ENCODE measurements around the gene KRT75. TPM values are rescaled to one million over a fixed set of nuclear protein-coding genes. Genes with fewer than 3 reads are reported as not detected.
"Not testable (repeated sequence)": the region's sequence is repeated elsewhere in the genome, so short reads cannot be mapped to it uniquely, and the experiment has no call there.

The KRT75 gene
- total RNA-seq, 1 experiment from 2014 or later = not detected

DNA sequence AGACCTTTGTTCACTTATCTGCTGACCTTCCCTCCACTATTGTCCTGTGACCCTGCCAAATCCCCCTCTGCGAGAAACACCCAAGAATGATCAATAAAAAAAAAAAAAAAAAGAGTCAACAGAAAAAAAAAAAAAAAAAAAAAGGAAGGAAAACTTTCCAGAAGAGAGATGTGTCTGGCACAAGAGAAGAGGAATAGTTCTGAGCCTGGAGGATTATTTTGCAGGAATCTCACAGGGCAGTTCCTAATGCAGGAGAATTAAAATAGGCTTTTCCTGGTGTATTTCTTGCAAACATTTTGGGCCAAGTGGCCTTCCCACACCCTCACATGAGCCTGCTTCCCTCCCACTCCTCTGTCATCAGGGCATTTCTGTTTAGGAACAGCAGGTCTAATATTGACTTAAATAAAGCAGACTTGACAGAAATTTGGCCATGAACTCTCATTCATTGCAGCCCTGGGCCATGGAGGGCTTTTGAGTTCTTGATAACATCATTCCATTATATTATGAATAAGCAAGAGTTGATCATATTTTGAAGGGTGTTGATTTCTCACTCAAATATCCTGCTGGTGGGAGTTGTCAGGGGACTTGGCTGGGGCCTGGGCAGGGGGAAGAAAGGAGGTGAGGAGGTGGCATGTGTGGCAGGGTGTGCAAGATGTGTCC lies 23.5 kb downstream of the KRT75 start:
- H4K20me1 ChIP-seq (ENCODE audit: insufficient read depth, low read depth, low read length); DNase-seq; H3K79me2 ChIP-seq (ENCODE audit: low read length); H3K9me3 ChIP-seq (ENCODE audit: low read length); H2AFZ ChIP-seq (ENCODE audit: low read length); H3K36me3 ChIP-seq (ENCODE audit: insufficient read depth, low read length); H3K27ac ChIP-seq (ENCODE audit: low read length); H3K9me2 ChIP-seq (replicated peaks; ENCODE audit: insufficient read depth, low read length); H3K4me3 ChIP-seq (ENCODE audit: low read length); H3K27me3 ChIP-seq (ENCODE audit: low read length); H3K9ac ChIP-seq (ENCODE audit: low read length); H3K4me1 ChIP-seq (ENCODE audit: low read length); H3K4me2 ChIP-seq (ENCODE audit: low read depth, low read length, poor library complexity, severe bottlenecking): not testable (repeated sequence)

DNA sequence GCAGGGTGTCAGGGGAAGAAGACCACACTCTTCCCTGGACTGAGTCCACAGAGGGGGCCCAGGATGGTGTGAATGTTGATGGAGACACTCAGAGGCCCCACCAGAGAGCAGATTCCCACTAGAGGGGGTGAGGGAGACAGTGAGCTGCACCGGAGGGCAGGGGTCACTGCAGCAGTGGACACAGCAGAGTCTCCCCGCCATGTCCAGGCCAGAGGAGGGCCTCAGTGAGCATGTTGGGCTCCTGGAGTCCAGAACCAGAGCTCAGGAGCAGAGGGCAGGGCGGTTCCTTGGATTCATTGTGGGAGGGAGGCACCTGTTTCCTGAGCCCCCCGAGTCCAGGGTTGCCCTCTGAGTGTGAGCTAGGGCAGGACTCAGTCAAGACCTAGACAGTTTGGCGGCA lies 26.3 kb downstream of the KRT75 start:
- Histone ChIP-seq H3K4me2 (ENCODE audit: low read depth, low read length, poor library complexity, severe bottlenecking) (no peak overlapping the region), H3K9ac (ENCODE audit: low read length) (no peak overlapping the region), H3K9me3 (ENCODE audit: low read length) (no peaks in the 10 kb centered on the region), H3K36me3 (ENCODE audit: insufficient read depth, low read length) (no peaks in the 10 kb centered on the region), H3K4me3 (ENCODE audit: low read length) (no peak overlapping the region), H4K20me1 (ENCODE audit: insufficient read depth, low read depth, low read length) (no peaks in the 10 kb centered on the region), H3K9me2 (replicated peaks; ENCODE audit: insufficient read depth, low read length) (no peaks in the 10 kb centered on the region), H2AFZ (ENCODE audit: low read length) (no peak overlapping the region), H3K79me2 (ENCODE audit: low read length) (no peaks in the 10 kb centered on the region), H3K4me1 (ENCODE audit: low read length) (no peaks in the 10 kb centered on the region), H3K27me3 (ENCODE audit: low read length) (no peaks in the 10 kb centered on the region), H3K27ac (ENCODE audit: low read length) (no peak overlapping the region)
- DNase-seq = no peak

DNA sequence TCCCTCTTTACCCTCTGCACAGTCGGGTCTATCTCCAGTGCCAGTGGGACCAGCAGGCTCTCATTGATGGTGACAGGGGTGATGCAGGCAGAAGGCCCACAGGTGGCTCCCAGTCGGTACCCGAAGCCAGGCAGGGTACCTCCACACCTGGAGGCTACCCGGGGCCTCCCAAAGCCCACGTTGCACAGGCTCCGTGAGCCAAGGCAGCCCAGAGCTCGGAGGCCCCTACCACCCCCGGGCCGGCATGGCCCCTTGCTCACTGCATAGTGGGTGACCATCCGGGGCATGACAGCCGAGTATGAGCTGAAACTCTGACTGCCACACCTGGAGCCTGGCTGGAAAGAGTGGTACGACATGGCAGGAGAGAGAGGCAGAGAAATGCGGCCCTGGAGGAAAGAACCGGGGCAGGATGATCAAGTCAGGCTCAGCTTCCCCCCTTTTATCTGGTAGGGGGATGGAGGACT lies 28.2 kb downstream of the KRT75 start, which contains the start of gene KRT82:
TSS of gene KRT82 (minus strand) at position 414 of the 464 bp plus-strand sequence. CDS start at position 356, 58 bp downstream.
- Histone ChIP-seq H3K9ac (ENCODE audit: low read length) (no peak within 1 kb of the TSS), H2AFZ (ENCODE audit: low read length) (no peak within 1 kb of the TSS), H3K27ac (ENCODE audit: low read length) (no peak within 1 kb of the TSS), H3K4me1 (ENCODE audit: low read length) (no peaks in the 10 kb centered on the region), H3K79me2 (ENCODE audit: low read length) (no peaks in the 10 kb centered on the region), H3K4me2 (ENCODE audit: low read depth, low read length, poor library complexity, severe bottlenecking) (no peak within 1 kb of the TSS), H3K9me2 (replicated peaks; ENCODE audit: insufficient read depth, low read length) (no peaks in the 10 kb centered on the region), H3K9me3 (ENCODE audit: low read length) (no peaks in the 10 kb centered on the region), H3K27me3 (ENCODE audit: low read length) (no peaks in the 10 kb centered on the region), H3K36me3 (ENCODE audit: insufficient read depth, low read length) (no peaks in the 10 kb centered on the region), H4K20me1 (ENCODE audit: insufficient read depth, low read depth, low read length) (no peaks in the 10 kb centered on the region), H3K4me3 (ENCODE audit: low read length) (no peak within 1 kb of the TSS)
- DNase-seq = no peak

DNA sequence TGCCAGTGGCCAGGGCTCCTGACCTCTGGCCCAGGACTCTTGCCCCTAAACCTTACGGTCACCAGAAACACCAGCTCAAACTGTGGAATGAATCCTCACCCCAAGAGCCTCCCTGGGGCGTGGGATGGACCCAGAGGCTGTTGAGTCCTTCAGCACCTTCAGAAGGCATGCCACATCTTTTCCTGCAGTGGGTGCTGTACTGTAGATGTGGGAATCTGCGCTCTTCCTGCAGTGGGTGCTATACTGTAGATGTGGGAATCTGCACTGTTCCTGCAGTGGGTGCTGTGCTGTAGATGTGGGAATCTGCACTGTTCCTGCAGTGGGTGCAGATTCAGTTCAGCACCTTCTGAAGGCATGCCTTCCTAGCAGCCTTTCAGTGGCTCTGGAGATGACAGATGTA lies 29.2 kb downstream of the KRT75 start:
- Histone ChIP-seq H3K4me3 (ENCODE audit: low read length) (no peak overlapping the region), H3K4me2 (ENCODE audit: low read depth, low read length, poor library complexity, severe bottlenecking) (no peak overlapping the region), H2AFZ (ENCODE audit: low read length) (no peak overlapping the region)

DNA sequence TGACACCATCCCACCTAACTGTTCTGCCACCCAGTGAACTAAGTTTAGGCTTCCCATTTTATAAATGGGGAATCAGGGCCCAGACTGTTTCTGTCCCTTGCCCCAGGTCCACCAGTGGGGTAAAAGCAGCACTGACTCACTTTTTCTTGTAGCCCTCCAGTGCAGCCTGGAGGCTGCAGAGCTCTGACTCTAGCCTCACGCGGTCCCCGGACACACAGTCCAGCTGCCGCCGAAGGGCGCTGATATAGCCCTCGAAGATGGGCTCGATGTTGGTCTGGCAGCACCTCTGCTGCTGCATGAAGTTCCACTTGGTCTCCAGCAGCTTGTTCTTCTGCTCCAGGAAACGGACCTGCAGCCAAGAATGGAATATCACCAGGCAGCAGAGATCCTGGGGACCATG lies 30.6 kb downstream of the KRT75 start:
- no peak for DNase-seq
- H3K4me1 ChIP-seq (ENCODE audit: low read length) = no peaks in the 10 kb centered on the region
- no peaks in the 10 kb centered on the region for H3K79me2 ChIP-seq (ENCODE audit: low read length)
- no peaks in the 10 kb centered on the region for H3K9me2 ChIP-seq (replicated peaks; ENCODE audit: insufficient read depth, low read length)
- H3K4me2 ChIP-seq (ENCODE audit: low read depth, low read length, poor library complexity, severe bottlenecking) = no peak overlapping the region
- no peaks in the 10 kb centered on the region for H3K27me3 ChIP-seq (ENCODE audit: low read length)
- H3K36me3 ChIP-seq (ENCODE audit: insufficient read depth, low read length) = no peaks in the 10 kb centered on the region
- no peak overlapping the region for H2AFZ ChIP-seq (ENCODE audit: low read length)
- H3K4me3 ChIP-seq (ENCODE audit: low read length) = no peak overlapping the region
- no peaks in the 10 kb centered on the region for H3K9me3 ChIP-seq (ENCODE audit: low read length)
- H3K9ac ChIP-seq (ENCODE audit: low read length) = no peak overlapping the region
- no peak overlapping the region for H3K27ac ChIP-seq (ENCODE audit: low read length)
- no peaks in the 10 kb centered on the region for H4K20me1 ChIP-seq (ENCODE audit: insufficient read depth, low read depth, low read length)

More for the DNA sequence above, 29.2 kb downstream of the KRT75 start:
- DNase-seq = no peak
- H3K36me3 ChIP-seq (ENCODE audit: insufficient read depth, low read length) = no peaks in the 10 kb centered on the region
- H3K9me3 ChIP-seq (ENCODE audit: low read length) = no peaks in the 10 kb centered on the region
- H3K9me2 ChIP-seq (replicated peaks; ENCODE audit: insufficient read depth, low read length) = no peaks in the 10 kb centered on the region
- no peaks in the 10 kb centered on the region for H3K4me1 ChIP-seq (ENCODE audit: low read length)
- H3K79me2 ChIP-seq (ENCODE audit: low read length) = no peaks in the 10 kb centered on the region
- H3K27me3 ChIP-seq (ENCODE audit: low read length) = no peaks in the 10 kb centered on the region
- no peak overlapping the region for H3K27ac ChIP-seq (ENCODE audit: low read length)
- H3K9ac ChIP-seq (ENCODE audit: low read length) = no peak overlapping the region
- no peaks in the 10 kb centered on the region for H4K20me1 ChIP-seq (ENCODE audit: insufficient read depth, low read depth, low read length)

DNA sequence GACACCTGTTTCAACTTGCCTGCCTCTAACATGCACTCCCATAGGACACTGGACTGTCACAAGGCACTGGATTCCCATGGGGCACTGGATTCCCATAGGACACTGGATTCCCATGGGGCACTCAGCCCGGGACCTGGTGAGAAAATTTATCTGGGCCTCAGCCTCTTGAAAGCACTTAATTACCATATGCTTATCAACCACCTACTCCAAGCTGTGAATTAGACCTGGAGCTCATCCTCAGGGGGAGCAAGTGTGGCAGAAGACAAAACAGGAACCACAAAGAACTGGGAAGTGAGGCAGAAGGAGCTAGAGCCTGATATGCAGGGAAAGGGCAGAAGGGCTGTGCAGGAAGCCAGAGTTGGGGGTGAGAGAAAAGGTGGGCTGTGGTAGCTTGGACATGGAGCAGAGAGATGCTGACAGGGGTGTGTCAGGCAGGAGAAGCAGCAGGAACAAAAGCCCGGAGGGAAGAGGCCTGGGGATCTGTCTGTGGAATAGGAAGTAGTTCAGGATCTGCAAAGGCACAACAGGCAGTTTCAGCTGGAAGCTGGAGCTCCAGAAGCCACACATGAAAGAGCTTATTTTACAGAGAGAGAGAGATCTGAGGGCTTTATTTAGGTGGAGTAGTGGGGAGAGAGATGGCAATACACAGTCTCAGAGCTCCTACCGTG lies 31.2 kb downstream of the KRT75 start:
- no peak overlapping the region for H3K4me2 ChIP-seq (ENCODE audit: low read depth, low read length, poor library complexity, severe bottlenecking)
- H3K27ac ChIP-seq (ENCODE audit: low read length) = no peak overlapping the region
- H3K4me1 ChIP-seq (ENCODE audit: low read length) = no peaks in the 10 kb centered on the region
- H3K27me3 ChIP-seq (ENCODE audit: low read length) = no peaks in the 10 kb centered on the region
- H3K4me3 ChIP-seq (ENCODE audit: low read length) = no peak overlapping the region
- H3K9ac ChIP-seq (ENCODE audit: low read length) = no peak overlapping the region
- H4K20me1 ChIP-seq (ENCODE audit: insufficient read depth, low read depth, low read length) = no peaks in the 10 kb centered on the region
- H3K9me3 ChIP-seq (ENCODE audit: low read length) = no peaks in the 10 kb centered on the region
- no peaks in the 10 kb centered on the region for H3K9me2 ChIP-seq (replicated peaks; ENCODE audit: insufficient read depth, low read length)
- DNase-seq = no peak
- no peaks in the 10 kb centered on the region for H3K79me2 ChIP-seq (ENCODE audit: low read length)
- no peaks in the 10 kb centered on the region for H3K36me3 ChIP-seq (ENCODE audit: insufficient read depth, low read length)
- no peak overlapping the region for H2AFZ ChIP-seq (ENCODE audit: low read length)

DNA sequence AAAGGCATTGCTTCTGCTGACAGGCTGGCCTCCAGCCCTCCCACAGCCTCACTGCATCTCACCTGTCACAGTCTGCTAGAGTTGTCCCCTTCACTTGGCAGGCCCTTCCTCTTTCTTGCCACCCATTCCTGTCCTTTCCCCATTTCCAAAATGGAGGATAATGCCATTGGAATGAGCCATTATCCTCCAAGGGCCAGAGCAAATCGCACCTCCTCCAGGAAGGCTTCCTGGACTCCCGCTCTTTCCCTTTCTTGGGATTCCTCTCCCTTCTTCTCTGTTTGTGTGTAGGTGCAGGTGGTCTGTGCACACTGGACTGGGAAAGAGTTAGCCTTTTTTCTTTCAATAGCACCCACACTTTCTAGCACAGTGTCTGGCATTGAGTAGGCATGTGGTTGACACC lies 31.8 kb downstream of the KRT75 start:
- no peaks in the 10 kb centered on the region for H3K9me3 ChIP-seq (ENCODE audit: low read length)
- H3K4me1 ChIP-seq (ENCODE audit: low read length) = no peaks in the 10 kb centered on the region
- no peaks in the 10 kb centered on the region for H3K9me2 ChIP-seq (replicated peaks; ENCODE audit: insufficient read depth, low read length)

DNA sequence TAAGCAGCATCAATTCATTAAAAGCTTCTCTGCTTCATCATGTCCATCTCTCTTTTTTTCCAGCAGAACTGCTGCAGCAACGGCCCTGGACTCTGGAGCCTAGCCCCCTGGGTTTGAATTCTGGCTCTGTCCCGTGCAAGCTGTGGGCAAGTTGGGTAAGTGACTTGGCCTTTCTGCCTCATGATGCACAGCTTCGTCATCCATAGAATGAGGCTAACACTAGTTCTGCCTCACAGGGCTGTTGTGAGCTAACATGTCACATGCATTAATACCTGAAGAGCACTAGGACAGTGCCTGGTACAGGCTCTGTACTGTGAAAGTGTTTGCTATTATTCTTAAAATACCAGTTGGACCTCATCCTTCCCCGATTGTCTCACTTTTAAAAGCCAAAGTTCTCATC lies 32.2 kb downstream of the KRT75 start:
- no peak overlapping the region for H3K27ac ChIP-seq (ENCODE audit: low read length)
- H3K36me3 ChIP-seq (ENCODE audit: insufficient read depth, low read length) = no peaks in the 10 kb centered on the region
- no peak for DNase-seq
- no peak overlapping the region for H3K4me3 ChIP-seq (ENCODE audit: low read length)
- no peaks in the 10 kb centered on the region for H4K20me1 ChIP-seq (ENCODE audit: insufficient read depth, low read depth, low read length)
- no peak overlapping the region for H3K4me2 ChIP-seq (ENCODE audit: low read depth, low read length, poor library complexity, severe bottlenecking)
- H3K79me2 ChIP-seq (ENCODE audit: low read length) = no peaks in the 10 kb centered on the region
- H3K9ac ChIP-seq (ENCODE audit: low read length) = no peak overlapping the region
- H2AFZ ChIP-seq (ENCODE audit: low read length) = no peak overlapping the region
- H3K9me2 ChIP-seq (replicated peaks; ENCODE audit: insufficient read depth, low read length) = no peaks in the 10 kb centered on the region
- no peaks in the 10 kb centered on the region for H3K4me1 ChIP-seq (ENCODE audit: low read length)
- no peaks in the 10 kb centered on the region for H3K27me3 ChIP-seq (ENCODE audit: low read length)
- H3K9me3 ChIP-seq (ENCODE audit: low read length) = no peaks in the 10 kb centered on the region

More for the DNA sequence above, 31.8 kb downstream of the KRT75 start:
- H3K27me3 ChIP-seq (ENCODE audit: low read length) = no peaks in the 10 kb centered on the region
- no peaks in the 10 kb centered on the region for H3K36me3 ChIP-seq (ENCODE audit: insufficient read depth, low read length)
- H2AFZ ChIP-seq (ENCODE audit: low read length) = no peak overlapping the region
- no peaks in the 10 kb centered on the region for H4K20me1 ChIP-seq (ENCODE audit: insufficient read depth, low read depth, low read length)
- no peak overlapping the region for H3K9ac ChIP-seq (ENCODE audit: low read length)
- H3K4me2 ChIP-seq (ENCODE audit: low read depth, low read length, poor library complexity, severe bottlenecking) = no peak overlapping the region
- no peak overlapping the region for H3K4me3 ChIP-seq (ENCODE audit: low read length)
- no peak for DNase-seq
- H3K27ac ChIP-seq (ENCODE audit: low read length) = no peak overlapping the region
- no peaks in the 10 kb centered on the region for H3K79me2 ChIP-seq (ENCODE audit: low read length)
